GM12878 (cell line): ENCODE data around the gene MVB12B. TPM values are rescaled to one million over a fixed set of nuclear protein-coding genes. Genes with fewer than 3 reads are reported as not detected.

Experiments
- ATAC-seq: fragments of 200-7000 bp; cut with Tn5 transposase; 3 replicates; pipeline ENCODE4 v1.9.1; 2020; ENCODE audit warnings: mild to moderate bottlenecking, moderate library complexity
- BruUV-seq: library from RNA; stranded (reverse); fragments of 400-500 nt; replicated peaks from 2 replicates; lab custom pipeline; 2021; lab: Mats Ljungman, UMichigan
- CTCF ChIA-PET: fragments of 300-600 bp; sonication (Branson Sonifier 250); formaldehyde crosslinking; extraction: SDS; loops from one replicate; lab custom pipeline; 2021; ENCODE audit warnings: inconsistent platforms; lab: Yijun Ruan, JAX
- POLR2A ChIA-PET: fragments of 350-600 bp; formaldehyde crosslinking; extraction: SDS; loops from one replicate; lab custom pipeline; 2021; ENCODE audit warnings: inconsistent platforms; lab: Charles Lee
- RAD21 ChIA-PET: fragments of 300-600 bp; sonication (Branson Sonifier 250); formaldehyde crosslinking; loops from one replicate; lab custom pipeline; 2023; ENCODE audit warnings: antibody characterized with exemption; ENCODE audit not compliant: unreplicated experiment; lab: Charles Lee
- SMC1A ChIA-PET: fragments of 300-600 bp; sonication (Branson Sonifier 250); formaldehyde crosslinking; loops from one replicate; lab custom pipeline; 2023; ENCODE audit not compliant: unreplicated experiment, uncharacterized antibody; lab: Charles Lee
- DNase-seq: peaks from one replicate; pipeline ENCODE4 v3.0.0-alpha.2; 2011; ENCODE audit warnings: low read depth, low spot score
- FAIRE-seq: peaks from 3 replicates; lab custom pipeline; 2011; peaks lifted over from hg19 to GRCh38; lab: Jason Lieb, UNC
- H2AFZ ChIP-seq: 2 replicates; pipeline ENCODE4 v1.6.0; 2011; ENCODE audit warnings: low read depth, low read length, control low read depth; ENCODE audit not compliant: control insufficient read depth
- H3K27ac ChIP-seq: 2 replicates; pipeline ENCODE4 v1.5.1; 2011; ENCODE audit warnings: control low read depth; ENCODE audit not compliant: control insufficient read depth, insufficient read depth
- H3K27me3 ChIP-seq, 2 experiments: replicated peaks in 1 of 2; 2 replicates each; pipeline versions ENCODE4 v1.6.0 to v1.6.1; 2011; ENCODE audit warnings: low read length in 1 of 2; ENCODE audit not compliant: control insufficient read depth in 2 of 2, insufficient read depth in 2 of 2
- H3K36me3 ChIP-seq, 2 experiments: 2 replicates each; pipeline ENCODE4 v1.5.1; 2011; ENCODE audit warnings: low read length in 1 of 2; ENCODE audit not compliant: control insufficient read depth in 2 of 2, insufficient read depth in 2 of 2
- H3K4me1 ChIP-seq: 2 replicates; pipeline ENCODE4 v1.6.1; 2011; ENCODE audit warnings: mild to moderate bottlenecking, low read length, moderate library complexity, mixed read lengths; ENCODE audit not compliant: control insufficient read depth, insufficient read depth
- H3K4me2 ChIP-seq: 2 replicates; pipeline ENCODE4 v1.6.0; 2011; ENCODE audit warnings: control low read depth; ENCODE audit not compliant: control insufficient read depth, insufficient read depth
- H3K4me3 ChIP-seq: fragments of 200-600 bp; sonication (generic); 2 replicates; pipeline ENCODE4 v1.5.1; 2016
- H3K79me2 ChIP-seq: 2 replicates; pipeline ENCODE4 v1.6.0; 2011; ENCODE audit warnings: low read length; ENCODE audit not compliant: control insufficient read depth, insufficient read depth
- H3K9ac ChIP-seq: 2 replicates; pipeline ENCODE4 v1.8.0; 2011; ENCODE audit warnings: low read length, control low read depth, mixed read lengths; ENCODE audit not compliant: control insufficient read depth, insufficient read depth
- H3K9me3 ChIP-seq: replicated peaks from 3 replicates; pipeline ENCODE4 v1.5.1; 2011; ENCODE audit warnings: mild to moderate bottlenecking, low read length; ENCODE audit not compliant: control insufficient read depth, insufficient read depth
- H4K20me1 ChIP-seq: 2 replicates; pipeline ENCODE4 v1.6.0; 2011; ENCODE audit not compliant: control insufficient read depth, insufficient read depth
- ASH2L ChIP-seq: fragments of 300-600, 200-600 bp; sonication (generic); IDR thresholded peaks from 2 replicates; pipeline ENCODE4 v1.6.1; 2017; ENCODE audit warnings: low read depth, mild to moderate bottlenecking, borderline replicate concordance
- BRCA1 ChIP-seq: IDR thresholded peaks from 2 replicates; pipeline ENCODE4 v1.6.1; 2011; ENCODE audit warnings: low read depth, low read length, improper control_type of control experiment
- EED ChIP-seq: sonication (generic); IDR thresholded peaks from 2 replicates; pipeline ENCODE4 v1.6.1; 2016; ENCODE audit warnings: antibody characterized with exemption, low read depth
- HDGF ChIP-seq: fragments of 450-650 bp; IDR thresholded peaks from 2 replicates; pipeline ENCODE4 v1.6.1; 2016; ENCODE audit warnings: antibody characterized with exemption
- KLF5 ChIP-seq: fragments of 450-650 bp; IDR thresholded peaks from 2 replicates; pipeline ENCODE4 v1.6.1; 2014; ENCODE audit warnings: mild to moderate bottlenecking; ENCODE audit not compliant: partially characterized antibody
- NR2C1 ChIP-seq: fragments of 450-650 bp; IDR thresholded peaks from 2 replicates; pipeline ENCODE4 v1.6.1; 2017; ENCODE audit warnings: antibody characterized with exemption, mild to moderate bottlenecking, moderate library complexity
- PAX8 ChIP-seq: fragments of 450-650 bp; IDR thresholded peaks from 2 replicates; pipeline ENCODE4 v1.6.1; 2017; ENCODE audit warnings: mild to moderate bottlenecking, moderate library complexity
- RBBP5 ChIP-seq: fragments of 200-600 bp; sonication (generic); conservative IDR thresholded peaks from 2 replicates; pipeline ENCODE4 v1.6.1; 2016
- SREBF2 ChIP-seq: IDR thresholded peaks from 2 replicates; pipeline ENCODE4 v1.6.1; 2012; ENCODE audit warnings: mild to moderate bottlenecking, low read length
- TCF3 ChIP-seq: IDR thresholded peaks from 2 replicates; pipeline ENCODE4 v1.6.1; 2012; ENCODE audit warnings: low read depth, mild to moderate bottlenecking, low read length, borderline replicate concordance; ENCODE audit not compliant: insufficient read depth
- YY1 ChIP-seq: IDR thresholded peaks from 2 replicates; pipeline ENCODE4 v1.6.1; 2011; ENCODE audit warnings: low read depth, mild to moderate bottlenecking, low read length
- WGBS: methylation state at CpG from one replicate; pipeline ENCODE4 v1.1.6; 2016; ENCODE audit warnings: low lambda C conversion rate; ENCODE audit not compliant: insufficient replicate concordance, insufficient coverage; ENCODE audit errors: missing lambda C conversion rate; 5-methylcytosine and 5-hydroxymethylcytosine counted together
- in situ Hi-C: fragments of 300-500 bp; cut with MboI; formaldehyde crosslinking; loops from 9 replicates; pipeline ENCODE4 v1.14.3; 2018; ENCODE audit warnings: mixed read lengths
- intact Hi-C: fragments of 100-400 bp; cut with micrococcal nuclease; formaldehyde crosslinking; loops from one replicate; pipeline ENCODE4 v1.14.2; 2022; ENCODE audit not compliant: unreplicated experiment
- polyA plus RNA-seq, 11 experiments: library from polyadenylated mRNA; depleted of rRNA in 4 of 11; unstranded in 6 of 11; stranded (reverse) in 5 of 11; fragments of >200 nt; fragmentation: Nextera tagmentation in 4 of 11; fragmentation: Illumina TruSeq in 1 of 11; extraction: Ambion mirVana in 4 of 11; extraction: Trizol in 1 of 11; gene quantifications; 1 replicate in 1 of 11; 2 replicates in 10 of 11; pipeline versions ENCODE4 v1.2.1 to v1.2.3, GENCODE V29; 2011 to 2016; ENCODE audit warnings: inconsistent platforms in 2 of 11, missing spikeins in 2 of 11, low read depth in 1 of 11
- total RNA-seq, 4 experiments: library from RNA; depleted of rRNA in 3 of 4; stranded (reverse); fragments of >200 nt in 3 of 4; fragmentation: Illumina TruSeq in 1 of 4; extraction: Trizol in 1 of 4; gene quantifications; 2 replicates each; pipeline versions ENCODE4 v1.2.1 to v1.2.3, GENCODE V29; 2013 to 2021
- TF ChIP-seq, protein P1 (sequence below): fragments of 450-650 bp; IDR thresholded peaks from 2 replicates; pipeline ENCODE4 v1.6.1; 2017; ENCODE audit warnings: low read depth, mild to moderate bottlenecking, moderate library complexity
- TF ChIP-seq, protein P2 (sequence below): IDR thresholded peaks from 2 replicates; pipeline ENCODE4 v1.6.1; 2012; ENCODE audit warnings: low read depth, low read length, improper control_type of control experiment
- TF ChIP-seq, protein P3 (sequence below): fragments of 450-650 bp; IDR thresholded peaks from 2 replicates; pipeline ENCODE4 v1.6.1; 2016; ENCODE audit warnings: mild to moderate bottlenecking
- TF ChIP-seq, protein P4 (sequence below): IDR thresholded peaks from 2 replicates; pipeline ENCODE4 v1.6.1; 2011; ENCODE audit warnings: low read depth, low read length, improper control_type of control experiment, borderline replicate concordance

Gene MVB12B
- total and polyA plus RNA-seq, 10 of the 15 experiments (the other 5 are each of a cell fraction or from before 2014, with no cell fraction given) = 0.08 TPM; not detected in 9

DNA sequence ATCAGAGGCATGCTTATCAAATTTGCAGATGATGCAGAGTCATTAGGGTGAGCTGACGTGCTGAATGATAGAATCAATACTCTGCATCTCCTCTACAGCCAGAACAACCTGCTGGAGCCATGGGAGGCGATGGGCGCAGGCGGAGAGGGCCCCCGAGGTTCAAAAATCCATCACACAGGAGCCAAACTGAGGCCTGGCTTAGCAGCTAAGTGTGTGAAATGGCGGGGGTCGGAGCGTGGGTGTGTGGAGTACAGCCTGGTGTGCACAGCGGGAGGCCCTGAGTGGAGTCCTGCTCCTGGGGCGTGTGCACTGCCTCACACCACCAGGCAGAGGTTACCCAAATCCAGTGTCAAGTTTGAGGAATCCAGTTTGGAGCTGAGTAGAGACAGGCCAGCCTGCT is 73.2 kb downstream of the MVB12B start:
- intact Hi-C loops = loop anchor here (5.0 kb wide), 3 partner anchors 82 to 992 kb away; no protein-coding TSS in a partner anchor
- CTCF ChIA-PET = interaction anchor here (1.0 to 2.5 kb wide), 7 partner anchors 10 to 841 kb away, joined by 3 to 12 read pairs (median 8); no protein-coding TSS in a partner anchor
- SMC1A ChIA-PET = interaction anchor here (0.6 to 2.3 kb wide), 5 partner anchors 72 to 400 kb away, joined by 3 to 16 read pairs (median 5); no protein-coding TSS in a partner anchor
- Histone ChIP-seq H4K20me1 (no peaks in the 10 kb centered on the region; the same call in none of the 2 replicates), H3K4me3 (no peak overlapping the region), H3K4me2 (no peak overlapping the region), H2AFZ (no peak overlapping the region), H3K27me3 (peaks cover 1 to 15% of the 10 kb centered on the region in 2 experiments), H3K4me1 (peaks cover 5% of the 10 kb centered on the region), H3K36me3 (no peaks in the 10 kb centered on the region), H3K79me2 (no peaks in the 10 kb centered on the region), H3K9ac (no peak overlapping the region), H3K27ac (no peak overlapping the region), H3K9me3 (no peaks in the 10 kb centered on the region)
- POLR2A ChIA-PET = no interaction called here
- in situ Hi-C loops = loop anchor here (5.0 kb wide), 1 partner anchor 992 kb away; no protein-coding TSS in a partner anchor
- no TSS peak for BruUV-seq
- no peak for TF ChIP-seq YY1
- TF ChIP-seq KLF5 = no peak
- TF ChIP-seq ASH2L = no peak
- TF ChIP-seq TCF3 = no peak
- TF ChIP-seq BRCA1 = no peak
- TF ChIP-seq NR2C1 = no peak
- TF ChIP-seq, protein P1, sequence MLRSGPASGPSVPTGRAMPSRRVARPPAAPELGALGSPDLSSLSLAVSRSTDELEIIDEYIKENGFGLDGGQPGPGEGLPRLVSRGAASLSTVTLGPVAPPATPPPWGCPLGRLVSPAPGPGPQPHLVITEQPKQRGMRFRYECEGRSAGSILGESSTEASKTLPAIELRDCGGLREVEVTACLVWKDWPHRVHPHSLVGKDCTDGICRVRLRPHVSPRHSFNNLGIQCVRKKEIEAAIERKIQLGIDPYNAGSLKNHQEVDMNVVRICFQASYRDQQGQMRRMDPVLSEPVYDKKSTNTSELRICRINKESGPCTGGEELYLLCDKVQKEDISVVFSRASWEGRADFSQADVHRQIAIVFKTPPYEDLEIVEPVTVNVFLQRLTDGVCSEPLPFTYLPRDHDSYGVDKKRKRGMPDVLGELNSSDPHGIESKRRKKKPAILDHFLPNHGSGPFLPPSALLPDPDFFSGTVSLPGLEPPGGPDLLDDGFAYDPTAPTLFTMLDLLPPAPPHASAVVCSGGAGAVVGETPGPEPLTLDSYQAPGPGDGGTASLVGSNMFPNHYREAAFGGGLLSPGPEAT = no peak
- TF ChIP-seq, protein P2, sequence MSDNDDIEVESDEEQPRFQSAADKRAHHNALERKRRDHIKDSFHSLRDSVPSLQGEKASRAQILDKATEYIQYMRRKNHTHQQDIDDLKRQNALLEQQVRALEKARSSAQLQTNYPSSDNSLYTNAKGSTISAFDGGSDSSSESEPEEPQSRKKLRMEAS = no peak
- TF ChIP-seq, protein P3, sequence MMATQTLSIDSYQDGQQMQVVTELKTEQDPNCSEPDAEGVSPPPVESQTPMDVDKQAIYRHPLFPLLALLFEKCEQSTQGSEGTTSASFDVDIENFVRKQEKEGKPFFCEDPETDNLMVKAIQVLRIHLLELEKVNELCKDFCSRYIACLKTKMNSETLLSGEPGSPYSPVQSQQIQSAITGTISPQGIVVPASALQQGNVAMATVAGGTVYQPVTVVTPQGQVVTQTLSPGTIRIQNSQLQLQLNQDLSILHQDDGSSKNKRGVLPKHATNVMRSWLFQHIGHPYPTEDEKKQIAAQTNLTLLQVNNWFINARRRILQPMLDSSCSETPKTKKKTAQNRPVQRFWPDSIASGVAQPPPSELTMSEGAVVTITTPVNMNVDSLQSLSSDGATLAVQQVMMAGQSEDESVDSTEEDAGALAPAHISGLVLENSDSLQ = no peak
- no peak for TF ChIP-seq PAX8
- TF ChIP-seq, protein P4, sequence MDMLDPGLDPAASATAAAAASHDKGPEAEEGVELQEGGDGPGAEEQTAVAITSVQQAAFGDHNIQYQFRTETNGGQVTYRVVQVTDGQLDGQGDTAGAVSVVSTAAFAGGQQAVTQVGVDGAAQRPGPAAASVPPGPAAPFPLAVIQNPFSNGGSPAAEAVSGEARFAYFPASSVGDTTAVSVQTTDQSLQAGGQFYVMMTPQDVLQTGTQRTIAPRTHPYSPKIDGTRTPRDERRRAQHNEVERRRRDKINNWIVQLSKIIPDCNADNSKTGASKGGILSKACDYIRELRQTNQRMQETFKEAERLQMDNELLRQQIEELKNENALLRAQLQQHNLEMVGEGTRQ = no peak
- no peak for TF ChIP-seq HDGF
- TF ChIP-seq SREBF2 = no peak
- no peak for TF ChIP-seq RBBP5
- no peak for TF ChIP-seq EED
- ATAC-seq (no peak), FAIRE-seq (no peak), DNase-seq (no peak)
- RAD21 ChIA-PET = interaction anchor here (1.1 to 1.3 kb wide), 3 partner anchors 9 to 767 kb away, joined by 3 read pairs; no protein-coding TSS in a partner anchor
- WGBS = 40% methylated on average over 10 of the region's 10 CpGs
